Heart left ventricle (tissue), 13 donors: ENCODE measurements around the gene TCAP.

Source experiments
- CTCF ChIP-seq, 12 donors: fragments of 200-600 bp; sonication (generic) in 4 of 12; IDR thresholded peaks; one replicate each; pipeline versions ENCODE4 v1.5.0 to v1.8.0; 2018 to 2022; ENCODE audit warnings: antibody characterized with exemption in 12 of 12, mild to moderate bottlenecking in 5 of 12
- POLR2A ChIP-seq, 2 donors: fragments of 450-650 bp; IDR thresholded peaks; one replicate each; pipeline ENCODE4 v1.6.1; 2017; ENCODE audit warnings: antibody characterized with exemption in 2 of 2, mild to moderate bottlenecking in 2 of 2, moderate library complexity in 2 of 2
- donor health status: ischemic (EF 13 %, LVEDD 7.1; RV severe dilation, severe dysfunction).
- donor health status: DM: no; HTN: yes; CAD: no.
- donor health status: DM: no; HTN: no; CAD: no.
- donor health status: ischemic (EF 25% LVEDD 6.9; RV normal size, moderate dysfunction).
- donor health status: ischemic (EF 25% LVEDD 5.7; RV mildly dilated, moderate dysfunction).
- donor health status: ischemic (EF 35%, LVEDD 5.7; RV mildly dilated, moderate dysfunction).
- donor health status: nonischemic (EF 11% LVEDD 7.7; RV severe dilation, severe dysfunction).
- donor health status: DM: yes; HTN: yes; CAD: no.
- donor health status: PGD.
- donor health status: ischemic (EF 29% LVEDD 5.4; RV normal size, mild dysfunction).
- donor health status: nonischemic (EF 23%, LVEDD 6.1; RV moderate dilation, normal function).

DNA sequence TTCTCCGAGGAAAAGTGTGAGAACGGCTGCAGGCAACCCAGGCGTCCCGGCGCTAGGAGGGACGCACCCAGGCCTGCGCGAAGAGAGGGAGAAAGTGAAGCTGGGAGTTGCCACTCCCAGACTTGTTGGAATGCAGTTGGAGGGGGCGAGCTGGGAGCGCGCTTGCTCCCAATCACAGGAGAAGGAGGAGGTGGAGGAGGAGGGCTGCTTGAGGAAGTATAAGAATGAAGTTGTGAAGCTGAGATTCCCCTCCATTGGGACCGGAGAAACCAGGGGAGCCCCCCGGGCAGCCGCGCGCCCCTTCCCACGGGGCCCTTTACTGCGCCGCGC, 34.6 kb downstream of the TCAP start, which contains the start of gene ERBB2:
- TF ChIP-seq POLR2A (IDR thresholded peaks at IDR 0.05), result peak in 1 of 2 donors; percentile 58
- TF ChIP-seq CTCF (IDR thresholded peaks at IDR 0.05), result no peak
